Skeletal muscle cell (primary cell): ENCODE results near the gene LTA.

Experiments used
- DNase-seq: peaks from one replicate; pipeline ENCODE4 v3.0.0-alpha.2; 2010; ENCODE audit warnings: low read depth
- H3K4me3 ChIP-seq: 2 replicates; pipeline ENCODE4 v1.5.1; 2011; ENCODE audit warnings: low read depth, mild to moderate bottlenecking, control low read depth, low read length, moderate library complexity

LTA gene

DNA sequence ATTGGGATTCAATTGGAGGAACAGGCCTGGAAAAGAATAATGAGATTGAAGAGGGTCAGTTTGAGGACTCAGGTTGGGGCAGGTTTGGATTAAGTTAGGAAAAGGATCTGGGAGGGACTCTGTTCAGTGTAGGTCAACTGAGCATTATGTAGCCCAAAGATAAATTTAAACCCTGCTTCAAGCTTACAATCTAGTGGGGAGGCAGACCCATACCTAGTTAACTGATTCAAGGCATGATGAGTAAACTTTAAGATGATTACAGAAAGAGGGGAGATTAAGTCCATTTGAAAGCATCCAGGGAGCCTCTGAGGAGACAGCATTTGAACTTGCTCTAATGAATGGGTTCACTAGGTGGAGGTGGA is 11.4 kb upstream of the LTA start:
- no peak overlapping the region for H3K4me3 ChIP-seq
- DNase-seq: no peak

GRCh38 chr6:31567531-31568370 is 4.3 kb upstream of the LTA start:
- no peak overlapping the region for H3K4me3 ChIP-seq
- DNase-seq: no peak

GRCh38 chr6:31568537-31568961 is 3.5 kb upstream of the LTA start:
- DNase-seq: no peak
- H3K4me3 ChIP-seq: no peak overlapping the region

- no peak overlapping the region for H3K4me3 ChIP-seq
- no peak for DNase-seq
Measured at GRCh38 chr6:31569861-31570536, 2.1 kb upstream of the LTA start.

GRCh38 chr6:31573239-31574105 is 1.4 kb downstream of the LTA start:
- H3K4me3 ChIP-seq: no peak overlapping the region
- DNase-seq: no peak

- H3K4me3 ChIP-seq: no peak overlapping the region
- no peak for DNase-seq
Measured at GRCh38 chr6:31574106-31575061, 2.3 kb downstream of the LTA start.

- no peak within 1 kb of the TSS for H3K4me3 ChIP-seq
Measured at GRCh38 chr6:31575335-31575901, 3.3 kb downstream of the LTA start, which contains the start of gene TNF. Gene TNF, plus strand, starts transcription at chr6:31575565. Its CDS starts 177 bp downstream, at chr6:31575742.

DNA sequence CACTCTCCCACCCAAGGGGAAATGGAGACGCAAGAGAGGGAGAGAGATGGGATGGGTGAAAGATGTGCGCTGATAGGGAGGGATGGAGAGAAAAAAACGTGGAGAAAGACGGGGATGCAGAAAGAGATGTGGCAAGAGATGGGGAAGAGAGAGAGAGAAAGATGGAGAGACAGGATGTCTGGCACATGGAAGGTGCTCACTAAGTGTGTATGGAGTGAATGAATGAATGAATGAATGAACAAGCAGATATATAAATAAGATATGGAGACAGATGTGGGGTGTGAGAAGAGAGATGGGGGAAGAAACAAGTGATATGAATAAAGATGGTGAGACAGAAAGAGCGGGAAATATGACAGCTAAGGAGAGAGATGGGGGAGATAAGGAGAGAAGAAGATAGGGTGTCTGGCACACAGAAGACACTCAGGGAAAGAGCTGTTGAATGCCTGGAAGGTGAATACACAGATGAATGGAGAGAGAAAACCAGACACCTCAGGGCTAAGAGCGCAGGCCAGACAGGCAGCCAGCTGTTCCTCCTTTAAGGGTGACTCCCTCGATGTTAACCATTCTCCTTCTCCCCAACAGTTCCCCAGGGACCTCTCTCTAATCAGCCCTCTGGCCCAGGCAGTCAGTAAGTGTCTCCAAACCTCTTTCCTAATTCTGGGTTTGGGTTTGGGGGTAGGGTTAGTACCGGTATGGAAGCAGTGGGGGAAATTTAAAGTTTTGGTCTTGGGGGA is 4.0 kb downstream of the LTA start:
- no peak for DNase-seq
- H3K4me3 ChIP-seq: no peak overlapping the region

More at GRCh38 chr6:31575335-31575901, 3.3 kb downstream of the LTA start, which contains the start of gene TNF:
- no peak for DNase-seq

- H3K4me3 ChIP-seq: no peak overlapping the region
- no peak for DNase-seq
Measured at GRCh38 chr6:31576897-31577578, 4.9 kb downstream of the LTA start.

DNA sequence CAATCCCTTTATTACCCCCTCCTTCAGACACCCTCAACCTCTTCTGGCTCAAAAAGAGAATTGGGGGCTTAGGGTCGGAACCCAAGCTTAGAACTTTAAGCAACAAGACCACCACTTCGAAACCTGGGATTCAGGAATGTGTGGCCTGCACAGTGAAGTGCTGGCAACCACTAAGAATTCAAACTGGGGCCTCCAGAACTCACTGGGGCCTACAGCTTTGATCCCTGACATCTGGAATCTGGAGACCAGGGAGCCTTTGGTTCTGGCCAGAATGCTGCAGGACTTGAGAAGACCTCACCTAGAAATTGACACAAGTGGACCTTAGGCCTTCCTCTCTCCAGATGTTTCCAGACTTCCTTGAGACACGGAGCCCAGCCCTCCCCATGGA is 5.5 kb downstream of the LTA start:
- no peak overlapping the region for H3K4me3 ChIP-seq
- DNase-seq: no peak

- no peak for DNase-seq
- no peak overlapping the region for H3K4me3 ChIP-seq
Measured at GRCh38 chr6:31578184-31579118, 6.4 kb downstream of the LTA start.

GRCh38 chr6:31579119-31579505 is 7.0 kb downstream of the LTA start:
- no peak for DNase-seq
- no peak overlapping the region for H3K4me3 ChIP-seq

DNA sequence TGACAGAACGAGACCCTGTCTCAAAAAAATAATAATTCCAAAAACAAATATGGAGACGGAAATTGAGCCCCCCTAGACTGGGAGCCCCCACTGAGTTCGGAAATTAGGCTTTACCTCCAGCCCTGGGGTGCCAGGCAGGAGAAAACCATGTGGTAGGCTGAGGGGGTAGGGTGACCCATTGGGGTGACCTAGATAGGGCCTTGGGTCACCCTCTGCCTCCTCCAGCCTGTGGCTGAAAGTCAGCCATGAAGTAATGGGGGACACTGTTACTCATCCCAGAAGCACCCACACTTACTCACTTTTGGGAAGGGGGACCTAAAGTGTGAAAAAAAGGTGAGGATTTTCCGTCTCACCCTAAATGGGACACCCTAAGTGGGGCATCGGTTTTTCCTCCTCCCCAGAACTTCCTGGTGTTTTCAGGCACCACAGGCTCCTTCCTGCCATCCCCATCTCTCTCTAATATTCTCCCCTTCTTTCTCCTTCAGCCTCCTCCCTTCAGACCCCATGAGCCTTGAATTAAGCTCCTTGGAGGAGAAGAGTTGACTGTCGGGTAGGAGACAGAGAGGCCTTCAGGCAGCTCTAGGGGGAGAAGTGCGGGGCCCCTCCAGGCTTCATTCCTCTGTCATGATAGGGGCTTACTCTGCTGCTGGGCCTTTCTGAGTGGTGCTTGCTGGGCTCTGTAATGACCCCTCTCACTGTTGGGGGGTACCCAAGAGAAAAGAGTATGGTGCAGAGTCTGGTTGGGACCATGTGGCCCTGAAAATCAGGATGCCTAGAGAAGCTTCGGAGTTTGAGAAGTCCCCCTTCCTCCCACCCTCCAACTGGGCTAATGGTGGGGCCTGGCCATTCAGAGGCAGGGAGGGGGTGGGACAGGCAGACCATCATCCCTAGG is 7.7 kb downstream of the LTA start:
- no peak for DNase-seq
- H3K4me3 ChIP-seq: no peak overlapping the region

DNA sequence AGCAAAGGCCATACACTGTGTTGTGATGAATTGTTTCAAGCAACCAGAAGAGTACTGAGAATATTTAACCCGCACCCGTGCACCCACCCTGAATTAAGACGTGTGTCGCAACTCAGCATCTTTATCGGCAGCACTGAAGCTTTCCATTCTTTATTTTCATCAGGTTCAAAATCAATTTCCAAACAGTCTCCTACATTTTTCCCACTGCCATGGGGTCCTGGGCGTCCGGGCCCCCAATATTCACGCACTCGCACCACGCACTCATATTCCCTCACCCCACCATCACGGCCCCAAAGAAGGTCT is 8.3 kb downstream of the LTA start:
- no peak for DNase-seq
- peak overlapping the region; percentile 85 for H3K4me3 ChIP-seq

GRCh38 chr6:31580807-31581433 is 8.8 kb downstream of the LTA start:
- no peak for DNase-seq

More at GRCh38 chr6:31580807-31581433, 8.8 kb downstream of the LTA start:
- H3K4me3 ChIP-seq: peak overlapping the region; percentile 85
